HG02981 (cell line): ENCODE data around the gene DBN1.

Source experiments
- ATAC-seq: cut with Tn5 transposase; IDR thresholded peaks from one replicate; pipeline ENCODE4 v1.9.1; 2021; ENCODE audit warnings: mild to moderate bottlenecking, moderate library complexity; ENCODE audit not compliant: unreplicated experiment

Gene DBN1

DNA sequence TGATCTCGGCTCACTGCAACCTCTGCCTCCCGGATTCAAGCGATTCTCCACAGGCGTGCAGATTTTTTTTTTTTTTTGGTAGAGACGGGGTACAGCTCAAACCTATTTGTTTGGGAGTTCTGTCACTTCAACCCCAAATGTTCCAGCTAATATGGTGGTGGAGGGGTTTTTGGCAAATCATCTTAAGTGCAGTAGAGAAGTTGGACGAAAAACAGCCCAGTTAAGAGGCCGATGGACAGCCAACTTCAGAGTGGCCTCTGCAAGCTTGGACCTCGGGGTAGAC is 27.6 kb downstream of the DBN1 start:
- no peak for ATAC-seq

DNA sequence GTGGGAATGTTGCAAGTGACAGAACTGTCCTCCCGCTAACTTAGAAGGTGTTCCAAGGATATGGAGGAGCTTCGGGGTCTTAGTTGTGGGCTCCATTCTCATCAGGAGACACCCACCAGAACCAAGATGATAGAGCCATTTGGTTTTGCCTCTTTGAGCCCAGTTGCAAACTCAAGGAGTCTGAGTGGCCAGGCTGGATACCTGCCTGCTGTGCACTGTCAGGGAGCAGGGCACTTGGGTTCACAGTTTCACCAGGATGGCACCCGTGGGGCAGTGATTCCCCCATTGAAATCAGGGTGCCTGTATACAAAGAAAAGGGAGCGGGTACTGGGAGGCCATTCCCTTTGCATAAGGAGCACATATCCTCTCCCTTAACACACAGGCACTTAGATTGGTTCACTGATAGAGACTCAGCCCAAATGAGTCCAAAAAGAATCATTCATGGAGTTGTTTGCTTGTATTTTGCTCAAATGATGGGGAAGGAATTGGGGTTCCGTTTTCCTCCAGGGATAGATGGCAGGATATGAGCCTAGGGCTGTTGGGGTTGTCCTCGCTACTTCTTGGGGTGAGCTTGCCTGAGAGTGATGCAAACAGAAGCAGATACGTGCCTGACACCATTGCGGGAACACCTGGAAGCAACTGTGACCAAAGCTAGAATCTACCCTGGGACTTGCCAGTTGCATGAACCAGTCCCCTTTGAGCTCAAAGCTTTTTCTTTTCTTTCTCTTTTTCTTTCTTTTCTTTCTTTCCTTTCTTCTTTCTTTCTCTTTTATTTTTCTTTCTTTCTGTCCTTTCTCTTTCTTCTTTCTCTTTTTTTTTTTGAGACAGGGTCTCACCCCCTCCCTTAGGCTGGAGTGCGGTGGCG is 28.1 kb downstream of the DBN1 start:
- ATAC-seq = no peak

DNA sequence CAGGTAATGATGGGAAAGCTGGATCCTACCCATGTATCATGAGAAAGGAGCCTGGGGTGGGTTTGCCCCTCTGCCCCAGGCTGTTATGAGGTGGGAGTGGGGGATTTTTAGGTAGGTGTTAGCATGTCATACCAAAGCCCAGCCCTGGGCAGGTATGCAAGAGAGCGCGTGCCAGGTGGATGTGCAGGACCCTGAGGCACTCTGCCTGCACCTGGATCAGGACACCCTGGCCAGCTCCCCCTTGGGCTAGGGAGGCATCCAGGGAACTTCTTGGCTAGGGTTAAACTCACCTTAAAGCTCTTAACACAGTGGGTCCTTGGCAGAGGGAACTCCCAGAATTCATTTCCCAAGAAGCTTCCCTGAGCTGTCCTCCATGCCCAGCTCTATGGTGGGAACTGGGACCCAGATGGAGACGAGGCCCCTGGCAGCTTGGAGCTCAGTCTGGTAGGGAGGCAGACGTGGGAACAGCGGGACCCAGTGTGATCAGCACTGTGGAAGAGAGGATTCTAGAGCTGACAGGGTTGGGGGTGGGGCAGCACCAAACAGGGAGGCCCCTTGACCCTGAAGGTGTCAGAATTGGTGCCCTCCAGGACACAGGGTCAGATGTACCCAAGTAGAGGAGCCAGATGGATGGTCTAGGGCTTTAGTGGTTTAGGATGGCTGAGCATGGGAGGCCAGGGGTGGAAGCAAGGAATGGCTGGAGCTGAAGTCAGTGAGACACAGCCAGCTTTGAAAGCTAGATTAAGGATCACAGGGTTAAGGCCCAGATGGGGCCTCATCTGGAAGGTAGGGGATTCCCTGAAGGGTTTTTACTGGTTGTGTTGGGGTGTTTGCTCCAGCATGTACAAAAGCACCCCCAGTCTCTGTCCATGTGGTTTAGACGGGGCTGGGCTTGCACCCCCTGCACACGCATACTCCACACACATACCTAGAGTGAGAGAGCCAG is 29.1 kb downstream of the DBN1 start:
- no peak for ATAC-seq

DNA sequence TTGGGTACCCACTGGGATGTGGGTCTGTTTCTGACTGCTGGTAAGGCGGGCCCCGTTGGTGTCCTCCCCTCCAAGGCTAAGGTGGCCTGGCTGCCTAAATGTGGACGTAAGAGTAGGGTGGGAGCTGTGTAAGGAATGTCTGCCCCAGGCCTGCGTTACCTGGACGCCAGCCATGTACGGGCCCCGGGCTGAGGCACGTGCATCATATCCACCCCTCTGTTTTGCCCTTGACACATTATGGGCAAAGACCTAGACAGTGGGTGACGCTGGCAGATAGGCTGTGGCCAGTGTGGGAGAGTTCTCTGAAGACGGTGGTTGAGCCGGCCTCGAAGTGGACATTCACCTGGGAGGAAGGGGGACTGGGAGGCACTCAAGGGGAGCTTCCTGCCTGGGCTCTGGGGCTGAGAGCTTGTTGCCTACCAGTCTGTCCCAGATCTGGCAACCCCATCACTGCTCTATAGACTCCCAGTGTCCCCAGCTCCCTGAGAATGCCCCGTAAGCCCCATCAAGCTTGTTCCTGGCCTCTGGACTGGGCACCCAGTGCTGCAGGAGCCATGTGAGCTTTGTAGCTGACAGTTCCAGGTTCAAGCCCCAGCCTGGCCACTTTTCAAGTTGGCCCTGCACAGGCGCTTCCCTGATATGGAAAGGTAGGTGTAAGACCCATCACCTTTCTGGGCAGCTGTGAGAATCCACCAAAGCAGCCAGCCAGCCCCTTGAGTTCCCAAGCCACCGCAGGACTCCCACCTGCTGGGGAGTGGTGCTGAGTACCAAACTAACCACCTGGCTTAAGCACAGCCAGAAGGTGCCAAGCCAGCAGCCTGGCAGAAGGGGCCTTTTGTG is 30.1 kb downstream of the DBN1 start:
- ATAC-seq = no peak

DNA sequence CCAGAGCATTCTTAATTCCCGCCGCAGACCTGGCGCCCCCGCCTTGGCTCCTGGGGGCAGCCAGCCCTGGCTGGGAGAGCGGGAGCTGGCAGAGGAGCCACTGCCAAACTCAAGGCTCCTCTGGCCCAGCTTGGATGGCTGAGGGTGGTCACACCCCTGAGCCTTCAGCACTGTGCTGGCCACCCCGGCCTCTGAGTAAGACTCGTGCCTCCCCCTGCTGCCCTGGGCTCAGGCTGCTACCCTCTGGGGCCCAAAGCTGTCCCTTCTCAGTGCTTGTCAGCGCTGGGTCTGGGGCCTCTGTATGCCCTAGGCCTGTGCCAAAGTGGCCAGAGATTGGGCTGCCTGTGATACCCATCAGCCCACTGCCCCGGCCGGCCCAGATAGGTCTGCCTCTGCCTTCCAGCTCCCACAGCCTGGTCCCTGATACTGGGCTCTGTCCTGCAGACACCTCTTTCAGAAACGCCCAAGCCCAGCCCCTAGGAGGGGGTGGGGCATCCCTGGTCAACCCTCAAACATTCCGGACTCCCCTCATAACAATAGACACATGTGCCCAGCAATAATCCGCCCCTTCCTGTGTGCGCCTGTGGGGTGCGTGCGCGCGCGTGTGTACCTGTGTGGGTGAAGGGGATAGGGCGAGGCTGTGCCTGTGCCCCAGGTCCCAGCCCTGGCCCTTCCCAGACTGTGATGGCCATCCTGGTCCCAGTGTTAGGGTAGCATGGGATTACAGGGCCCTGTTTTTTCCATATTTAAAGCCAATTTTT is 31.2 kb downstream of the DBN1 start:
- no peak for ATAC-seq

DNA sequence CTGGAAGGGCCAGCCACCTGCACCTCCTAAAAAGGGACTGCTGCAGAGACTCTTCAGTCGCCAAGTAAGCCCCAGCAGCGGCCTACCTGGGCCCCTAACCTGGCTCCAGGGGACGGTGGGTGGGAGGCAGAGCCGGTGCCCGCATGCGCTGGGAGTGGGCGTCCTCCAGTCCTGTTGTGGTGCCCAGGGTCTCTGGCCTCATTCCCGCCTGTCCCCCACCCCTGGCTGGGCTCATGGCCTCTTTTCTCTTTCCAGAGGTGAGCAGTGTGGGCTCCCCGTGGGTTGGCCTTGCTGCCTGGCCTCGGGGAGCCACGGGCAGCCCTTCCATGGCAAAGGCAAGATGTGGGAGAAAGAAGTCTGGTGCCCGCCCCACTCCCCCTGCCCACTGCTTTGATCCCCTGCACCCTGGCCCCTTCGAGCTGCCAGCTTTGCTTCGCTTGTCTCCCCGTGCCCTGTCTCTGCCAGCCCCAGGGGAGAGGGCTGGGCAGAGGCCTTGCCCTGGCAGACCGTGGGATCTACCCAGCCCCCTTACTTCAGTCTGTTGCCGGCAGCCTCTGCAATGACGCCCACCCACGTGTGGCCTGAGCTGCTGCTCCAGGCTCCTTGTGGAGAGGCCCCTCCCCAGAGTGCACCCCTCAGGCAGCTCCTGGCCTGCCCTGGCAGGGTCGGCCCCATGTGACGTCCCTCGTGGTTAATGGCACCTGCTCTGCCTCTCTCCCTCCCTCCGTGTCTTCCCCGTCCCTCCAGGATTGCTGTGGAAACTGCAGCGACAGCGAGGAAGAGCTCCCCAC is 32.2 kb downstream of the DBN1 start:
- ATAC-seq = no peak

DNA sequence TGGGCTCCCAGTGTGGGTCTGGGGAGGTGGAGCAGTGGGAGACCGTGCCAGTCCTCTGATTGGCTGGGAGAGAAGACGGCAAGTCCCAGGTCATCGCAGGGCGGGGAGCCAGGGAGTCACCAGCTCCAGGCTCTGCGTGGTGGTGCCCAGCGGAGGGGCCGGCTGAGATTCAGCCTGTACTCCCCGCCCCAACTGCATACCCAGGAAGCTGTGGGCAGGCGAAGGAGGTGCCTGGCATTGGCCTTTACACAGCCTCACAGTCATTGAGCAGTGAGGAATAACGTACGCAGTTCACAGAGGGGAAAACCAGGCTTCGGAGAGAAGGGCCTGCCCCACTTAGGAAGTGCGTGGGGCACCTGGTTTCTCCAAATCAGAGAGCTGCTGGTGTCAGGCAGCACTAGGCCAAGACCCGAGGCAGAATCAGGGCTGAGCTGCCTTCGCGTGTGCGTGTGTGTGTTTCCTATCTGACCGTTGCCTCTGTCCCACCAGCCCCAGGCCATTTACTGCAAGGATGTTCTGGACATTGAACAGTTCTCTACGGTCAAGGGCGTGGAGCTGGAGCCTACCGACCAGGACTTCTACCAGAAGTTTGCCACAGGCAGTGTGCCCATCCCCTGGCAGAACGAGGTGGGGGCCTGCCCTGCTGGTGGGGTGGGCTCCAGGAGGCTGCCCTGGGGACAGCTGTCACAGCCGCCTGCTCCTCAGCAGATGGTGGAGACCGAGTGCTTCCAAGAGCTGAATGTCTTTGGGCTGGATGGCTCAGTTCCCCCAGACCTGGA is 33.0 kb downstream of the DBN1 start:
- no peak for ATAC-seq

DNA sequence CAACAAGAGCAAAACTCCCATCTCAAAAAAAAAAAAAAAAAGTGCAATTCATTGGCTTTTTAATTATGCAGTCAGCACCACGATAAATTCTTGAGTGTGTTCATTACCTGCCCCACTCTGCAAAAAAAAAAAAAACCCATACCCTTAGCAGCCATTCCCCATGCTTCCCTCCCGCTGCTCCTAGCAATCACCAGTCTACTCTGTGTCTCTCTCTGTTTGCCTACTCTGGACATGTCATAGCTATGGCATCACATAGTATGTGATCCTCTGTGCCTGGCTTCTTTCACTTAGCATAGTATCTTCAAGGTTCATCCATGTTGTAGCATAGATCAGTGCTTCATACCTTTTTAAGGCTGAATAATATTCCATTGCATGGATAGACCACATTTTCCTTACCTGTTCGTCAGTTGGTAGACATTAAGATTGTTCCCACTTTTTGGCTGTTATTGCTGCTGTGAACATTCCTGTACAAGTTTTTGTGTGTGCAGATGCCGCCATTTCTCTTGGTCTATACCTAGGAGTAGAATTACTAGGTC is 33.8 kb downstream of the DBN1 start:
- ATAC-seq = no peak

DNA sequence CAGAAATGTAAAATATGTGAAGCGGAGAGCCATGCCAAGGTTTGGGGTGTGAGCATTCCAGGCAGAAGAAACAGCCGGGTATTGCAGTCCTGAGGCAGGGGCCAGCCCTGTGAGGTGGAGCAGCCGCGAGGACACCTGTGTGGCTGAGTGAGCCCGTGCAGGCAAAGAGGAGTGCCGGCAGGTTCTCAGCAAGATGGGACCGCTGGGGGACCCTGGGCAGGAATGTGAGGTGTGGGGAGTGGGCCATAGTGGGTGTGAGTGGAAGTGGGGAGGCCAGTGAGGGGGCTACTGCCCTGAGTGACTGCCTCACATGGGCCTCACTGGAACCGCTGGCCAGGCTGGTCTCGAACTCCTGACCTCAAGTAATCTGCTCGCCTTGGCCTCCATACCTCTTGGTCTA is 35.0 kb downstream of the DBN1 start:
- ATAC-seq = no peak

DNA sequence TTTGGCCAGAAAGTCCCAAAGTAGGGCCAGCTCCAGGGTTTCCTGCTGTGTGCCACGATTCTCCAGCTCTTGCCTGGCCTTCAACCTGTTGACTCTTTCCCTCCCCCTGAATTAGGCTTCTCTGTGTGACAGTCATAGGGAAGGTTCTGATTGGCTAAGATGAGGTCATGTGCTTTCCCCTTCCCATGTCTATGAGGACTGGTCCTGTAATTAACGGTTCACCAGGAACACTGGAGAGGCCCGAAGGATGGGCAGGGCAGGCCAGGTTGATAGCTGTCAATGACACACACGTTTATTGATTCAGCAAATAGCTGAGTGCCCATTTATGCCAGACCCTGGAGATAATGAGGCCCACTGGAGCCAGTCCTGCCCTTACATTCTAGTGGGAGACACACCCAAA is 35.8 kb downstream of the DBN1 start:
- no peak for ATAC-seq

DNA sequence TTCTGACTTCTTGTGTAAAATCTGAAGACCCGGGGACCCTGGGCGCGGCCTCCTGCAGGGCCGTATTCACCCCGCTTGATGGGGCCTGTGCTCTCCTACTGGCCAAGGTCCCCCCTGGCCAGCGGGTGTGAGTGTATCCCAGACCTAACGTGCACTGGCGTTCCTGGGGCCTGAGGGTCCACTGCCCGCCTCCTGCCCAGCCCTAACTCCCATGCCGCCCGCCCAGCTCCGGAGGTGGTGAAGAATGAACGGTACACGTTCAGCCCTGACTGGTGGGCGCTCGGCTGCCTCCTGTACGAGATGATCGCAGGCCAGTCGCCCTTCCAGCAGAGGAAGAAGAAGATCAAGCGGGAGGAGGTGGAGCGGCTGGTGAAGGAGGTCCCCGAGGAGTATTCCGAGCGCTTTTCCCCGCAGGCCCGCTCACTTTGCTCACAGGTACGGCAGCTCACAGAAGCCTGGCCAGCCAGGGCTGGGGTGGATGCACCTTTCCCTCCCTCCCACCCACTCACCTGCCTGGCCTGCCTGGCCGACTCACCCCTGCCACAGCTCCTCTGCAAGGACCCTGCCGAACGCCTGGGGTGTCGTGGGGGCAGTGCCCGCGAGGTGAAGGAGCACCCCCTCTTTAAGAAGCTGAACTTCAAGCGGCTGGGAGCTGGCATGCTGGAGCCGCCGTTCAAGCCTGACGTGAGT is 37.4 kb downstream of the DBN1 start:
- no peak for ATAC-seq

DNA sequence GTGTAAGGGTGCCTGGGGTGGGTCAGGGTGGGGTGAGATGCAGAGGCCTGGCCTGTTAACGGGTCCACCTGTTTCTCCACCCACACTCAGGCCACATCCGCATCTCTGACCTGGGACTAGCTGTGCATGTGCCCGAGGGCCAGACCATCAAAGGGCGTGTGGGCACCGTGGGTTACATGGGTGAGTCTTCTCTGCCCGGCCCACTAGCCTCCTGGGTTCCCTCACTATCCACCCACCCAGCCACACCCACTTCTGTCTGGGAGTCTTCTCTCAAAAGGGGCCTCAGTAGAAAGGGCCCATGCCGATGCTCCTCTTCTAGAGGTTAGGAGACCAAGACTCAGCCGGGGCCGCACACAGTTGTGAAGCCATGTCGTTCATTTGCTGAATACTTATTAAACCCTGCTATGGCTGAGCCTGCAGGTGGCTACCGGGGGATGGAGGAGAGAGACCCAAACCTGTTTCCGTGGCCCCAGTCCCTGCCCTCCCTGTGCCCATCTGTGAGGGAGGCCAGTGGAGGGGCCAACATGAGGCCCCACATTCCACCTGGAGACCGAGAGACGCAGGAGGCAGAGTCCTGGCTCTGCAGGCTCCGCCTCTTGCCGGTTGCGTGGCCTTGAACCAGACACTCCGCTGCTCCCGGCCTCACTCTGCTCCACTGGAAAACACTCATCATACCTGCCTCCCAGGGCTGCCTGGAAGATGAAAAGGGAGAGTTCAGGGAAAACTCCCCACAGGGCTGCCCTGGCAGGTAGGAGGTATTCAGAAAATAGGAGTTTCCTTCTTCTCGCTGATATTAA is 38.3 kb downstream of the DBN1 start:
- ATAC-seq = no peak

DNA sequence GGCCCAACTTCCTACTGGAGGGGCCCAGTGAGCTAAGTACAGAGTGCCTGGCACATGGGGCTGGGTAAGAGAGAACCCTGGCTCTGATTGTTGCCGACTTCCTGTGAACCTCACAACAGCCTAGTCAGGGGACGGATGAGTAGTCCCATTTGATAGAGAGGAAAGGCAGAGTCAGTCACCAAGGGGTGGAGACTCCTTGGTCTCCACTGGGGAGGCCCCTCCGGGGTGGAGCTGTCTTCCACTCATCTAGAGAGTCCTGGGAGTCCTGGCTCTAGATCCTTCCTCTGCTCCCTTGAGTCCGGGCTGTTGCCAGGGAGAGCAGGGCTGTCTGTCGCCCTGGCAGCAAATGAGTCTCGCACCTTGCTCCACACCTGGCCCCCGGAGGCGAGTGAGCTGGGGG is 39.0 kb downstream of the DBN1 start:
- ATAC-seq = no peak

DNA sequence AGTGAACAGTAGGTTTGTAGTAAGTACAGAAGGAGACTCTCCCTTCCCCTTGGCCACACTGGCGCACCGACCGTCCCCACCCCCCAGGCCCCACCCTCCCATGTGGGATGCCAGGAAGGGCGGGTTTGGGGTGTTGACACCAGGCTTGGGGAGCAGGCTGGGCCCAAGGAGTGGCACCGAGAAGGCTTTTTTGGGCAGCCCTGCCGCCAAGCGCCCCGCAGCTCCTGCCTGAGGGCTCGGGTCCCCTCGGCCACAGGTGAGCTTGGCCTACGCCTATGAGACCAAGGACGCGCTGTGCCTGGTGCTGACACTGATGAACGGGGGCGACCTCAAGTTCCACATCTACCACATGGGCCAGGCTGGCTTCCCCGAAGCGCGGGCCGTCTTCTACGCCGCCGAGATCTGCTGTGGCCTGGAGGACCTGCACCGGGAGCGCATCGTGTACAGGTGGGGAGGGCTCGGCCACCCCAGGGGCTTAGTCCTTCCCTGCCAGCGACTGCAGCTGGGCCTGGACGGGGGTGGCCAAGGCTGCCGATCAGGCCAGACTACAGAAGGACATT is 39.7 kb downstream of the DBN1 start:
- no peak for ATAC-seq

DNA sequence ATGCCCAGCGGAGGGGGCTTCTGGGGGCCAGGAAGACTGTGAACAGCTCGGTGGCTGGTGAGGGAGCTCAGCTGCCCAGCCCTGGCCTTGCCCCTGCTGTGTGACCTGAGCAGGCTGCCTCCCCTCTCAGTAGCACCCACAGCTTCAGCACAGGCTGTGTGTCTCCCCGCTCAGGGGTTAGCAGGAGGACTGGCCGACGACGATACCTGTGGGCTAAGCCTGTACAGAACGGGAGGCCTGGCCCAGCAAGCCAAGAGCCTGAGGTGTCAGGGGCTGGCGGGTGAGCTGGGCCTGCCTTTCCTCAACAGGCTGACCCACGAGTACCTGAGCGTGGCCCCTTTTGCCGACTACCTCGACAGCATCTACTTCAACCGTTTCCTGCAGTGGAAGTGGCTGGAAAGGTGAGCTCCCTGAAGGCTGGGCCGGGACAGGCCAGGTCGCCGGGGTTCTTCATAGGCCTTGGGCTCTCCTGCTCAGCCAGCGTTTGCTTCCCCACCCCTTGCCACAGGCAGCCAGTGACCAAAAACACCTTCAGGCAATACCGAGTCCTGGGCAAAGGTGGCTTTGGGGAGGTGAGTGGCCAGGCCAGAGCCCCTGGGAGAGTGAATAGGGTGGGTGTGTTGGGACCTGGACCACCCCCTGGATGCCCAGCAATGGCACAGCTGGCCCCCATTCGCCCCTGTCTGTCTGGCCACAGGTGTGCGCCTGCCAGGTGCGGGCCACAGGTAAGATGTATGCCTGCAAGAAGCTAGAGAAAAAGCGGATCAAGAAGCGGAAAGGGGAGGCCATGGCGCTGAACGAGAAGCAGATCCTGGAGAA is 40.4 kb downstream of the DBN1 start:
- no peak for ATAC-seq

DNA sequence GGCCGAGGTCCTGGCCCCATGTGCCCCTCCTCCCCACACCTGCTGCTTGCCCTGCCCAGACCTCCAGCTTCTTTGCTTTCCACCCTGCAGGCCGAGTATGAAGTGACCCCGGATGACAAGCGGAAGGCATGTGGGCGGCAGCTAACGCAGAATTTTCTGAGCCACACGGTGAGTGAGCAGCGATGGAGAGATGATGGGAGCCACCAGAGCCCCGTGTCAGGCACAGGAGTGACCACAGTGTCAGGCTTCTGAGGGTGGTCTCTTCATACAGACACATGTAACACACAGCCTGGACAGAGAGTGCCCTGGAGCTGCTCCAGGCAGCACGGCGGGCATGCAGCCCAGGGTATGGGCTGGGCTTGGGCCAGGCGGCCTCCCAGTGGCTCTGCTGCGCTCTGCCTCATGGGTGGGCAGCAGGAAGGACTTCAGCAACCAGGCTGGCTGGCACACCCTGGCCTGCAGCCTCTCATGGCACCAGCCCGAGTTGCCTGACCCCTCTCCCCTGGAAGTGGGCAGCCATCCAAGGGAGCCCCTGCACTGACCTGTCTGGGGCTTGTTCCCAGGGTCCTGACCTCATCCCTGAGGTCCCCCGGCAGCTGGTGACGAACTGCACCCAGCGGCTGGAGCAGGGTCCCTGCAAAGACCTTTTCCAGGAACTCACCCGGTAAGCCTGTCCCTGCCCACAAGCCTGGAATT is 41.1 kb downstream of the DBN1 start:
- ATAC-seq = no peak
